NCI-H1417 (cell line): Measurements from ENCODE around the gene CDC42.
"Not testable (repeated sequence)": the region's sequence is repeated elsewhere in the genome, so short reads cannot be mapped to it uniquely, and the experiment has no call there.

ENCODE experiments used
- DNase-seq, 3 experiments: peaks; one replicate each; lab custom pipeline; 2025; lab: John Stamatoyannopoulos, UW

Gene CDC42

GRCh38 chr1:22052115-22053016 is at the start of gene CDC42:
Gene CDC42 (plus strand): TSS chr1:22052709. CDS start chr1:22078479, 25,770 bp downstream.
- DNase-seq = peak; percentile 91 to 97 (median 93)

GRCh38 chr1:22002875-22003274 is 49.6 kb upstream of the CDC42 start:
- not testable (repeated sequence) for DNase-seq

- not testable (repeated sequence) for DNase-seq
Measured at GRCh38 chr1:22003959-22004358, 48.5 kb upstream of the CDC42 start.

GRCh38 chr1:22005261-22006149 is 47.0 kb upstream of the CDC42 start:
- peak; percentile 36 to 70 (median 68) for DNase-seq

- DNase-seq = not testable (repeated sequence)
Measured at GRCh38 chr1:22006736-22007135, 45.8 kb upstream of the CDC42 start.

GRCh38 chr1:22007262-22007661 is 45.2 kb upstream of the CDC42 start:
- DNase-seq = not testable (repeated sequence)

- not testable (repeated sequence) for DNase-seq
Measured at GRCh38 chr1:22009566-22009965, 42.9 kb upstream of the CDC42 start.

- DNase-seq = not testable (repeated sequence)
Measured at GRCh38 chr1:22012752-22013151, 39.8 kb upstream of the CDC42 start.

GRCh38 chr1:22014575-22015206 is 37.8 kb upstream of the CDC42 start:
- DNase-seq = not testable (repeated sequence)

GRCh38 chr1:22018583-22019559 is 33.6 kb upstream of the CDC42 start:
- DNase-seq = no peak

- no peak for DNase-seq
Measured at GRCh38 chr1:22021061-22021460, 31.4 kb upstream of the CDC42 start.

GRCh38 chr1:22024485-22025367 is 27.8 kb upstream of the CDC42 start:
- peak; percentile 61 to 87 (median 75) for DNase-seq

- DNase-seq = peak; percentile 68 to 93 (median 89)
Measured at GRCh38 chr1:22025368-22026155, 26.9 kb upstream of the CDC42 start.

GRCh38 chr1:22026924-22027289 is 25.6 kb upstream of the CDC42 start:
- no peak for DNase-seq

GRCh38 chr1:22030057-22030456 is 22.5 kb upstream of the CDC42 start:
- DNase-seq = no peak

- no peak for DNase-seq
Measured at GRCh38 chr1:22030473-22030872, 22.0 kb upstream of the CDC42 start.

- DNase-seq = peak in 2 of 3 experiments; percentile 41 to 64
Measured at GRCh38 chr1:22031214-22031962, 21.1 kb upstream of the CDC42 start.

GRCh38 chr1:22034834-22035233 is 17.7 kb upstream of the CDC42 start:
- DNase-seq = not testable (repeated sequence)
